ENCODE results near the gene FAM222A.

FAM222A gene

DNA sequence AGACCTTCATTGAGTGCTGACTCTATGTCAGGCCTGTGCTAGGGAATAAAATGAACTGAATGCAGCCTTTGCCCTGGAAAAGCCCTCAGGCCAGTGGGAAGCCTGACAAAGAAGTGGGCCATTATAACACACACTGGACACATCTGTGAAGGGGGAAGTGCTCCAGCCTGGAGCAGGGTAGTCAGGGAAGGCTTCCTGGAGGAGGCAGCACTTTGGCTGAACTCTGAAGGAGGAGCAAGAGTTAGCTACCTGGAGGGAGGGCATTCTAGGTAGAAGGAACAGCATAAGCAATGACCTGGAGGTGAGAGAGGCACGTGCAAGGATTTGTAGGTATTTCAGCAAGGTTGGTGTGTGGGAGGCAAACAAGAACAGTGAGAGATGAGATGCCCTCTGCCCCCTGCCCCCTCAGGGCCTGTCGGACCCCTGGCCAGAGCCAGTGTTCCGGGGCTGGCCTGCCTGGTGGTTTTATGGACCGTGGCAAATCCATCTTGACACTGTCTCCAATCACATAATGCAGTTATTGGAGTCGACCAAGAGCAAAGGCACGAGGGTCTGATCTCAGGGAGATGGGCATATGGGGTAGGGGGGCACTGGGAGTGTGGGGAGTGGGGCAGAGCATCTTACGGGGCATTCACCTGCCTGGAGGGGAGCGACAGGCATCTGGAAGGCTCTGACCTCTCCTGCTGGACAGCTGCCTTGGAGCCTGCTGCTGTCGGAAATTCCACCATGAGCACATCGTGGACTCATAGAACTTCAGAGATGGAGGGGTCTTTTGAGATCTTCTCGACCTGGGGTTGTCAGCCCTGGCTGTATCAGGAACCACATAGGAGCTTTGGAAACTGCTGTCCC lies 2.7 kb upstream of the FAM222A start:
- no peak for DNase-seq (ENCODE audit: low read depth)

DNA sequence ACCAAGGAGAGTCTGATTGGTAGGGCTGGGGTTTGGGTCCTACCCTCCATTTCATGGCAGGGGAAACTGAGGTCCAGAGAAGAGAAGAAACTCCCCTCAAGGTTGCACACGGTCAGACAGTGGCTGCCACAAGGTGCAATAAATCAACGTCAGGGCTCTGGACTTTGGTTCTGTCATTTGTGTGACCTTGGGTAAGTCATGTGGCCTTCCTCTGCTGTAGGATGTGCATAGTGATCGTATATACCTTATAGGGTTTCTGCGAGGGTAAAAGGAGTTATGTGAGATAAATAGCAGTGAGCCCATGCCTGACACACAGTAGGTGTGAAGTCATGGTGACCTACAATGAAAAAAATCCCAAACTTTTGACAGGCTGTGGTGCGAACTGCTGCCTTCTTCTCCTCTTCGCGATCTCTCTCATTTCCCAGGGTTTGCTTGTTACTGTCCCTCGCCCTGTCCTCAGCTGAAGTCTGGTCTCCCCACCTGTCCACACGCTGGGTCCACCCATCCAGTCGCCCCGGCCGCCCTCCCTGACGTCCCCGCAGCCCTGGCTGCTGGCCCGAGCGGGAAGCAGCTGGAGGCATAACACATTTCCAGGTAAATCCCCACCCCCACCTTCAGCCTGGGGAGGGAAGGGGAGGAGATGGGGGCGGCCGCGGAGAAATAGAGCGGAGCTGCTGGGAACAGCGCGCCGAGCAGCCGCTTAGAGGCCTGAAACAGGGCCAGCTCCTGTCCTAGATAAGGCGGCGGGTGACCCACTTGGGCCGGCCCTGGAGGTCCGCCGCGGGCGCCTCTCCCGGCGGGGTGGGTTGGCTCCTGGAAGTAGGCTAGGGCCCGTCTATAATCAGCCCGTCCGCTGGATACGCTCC lies 1.8 kb upstream of the FAM222A start:
- DNase-seq (ENCODE audit: low read depth), result no peak

DNA sequence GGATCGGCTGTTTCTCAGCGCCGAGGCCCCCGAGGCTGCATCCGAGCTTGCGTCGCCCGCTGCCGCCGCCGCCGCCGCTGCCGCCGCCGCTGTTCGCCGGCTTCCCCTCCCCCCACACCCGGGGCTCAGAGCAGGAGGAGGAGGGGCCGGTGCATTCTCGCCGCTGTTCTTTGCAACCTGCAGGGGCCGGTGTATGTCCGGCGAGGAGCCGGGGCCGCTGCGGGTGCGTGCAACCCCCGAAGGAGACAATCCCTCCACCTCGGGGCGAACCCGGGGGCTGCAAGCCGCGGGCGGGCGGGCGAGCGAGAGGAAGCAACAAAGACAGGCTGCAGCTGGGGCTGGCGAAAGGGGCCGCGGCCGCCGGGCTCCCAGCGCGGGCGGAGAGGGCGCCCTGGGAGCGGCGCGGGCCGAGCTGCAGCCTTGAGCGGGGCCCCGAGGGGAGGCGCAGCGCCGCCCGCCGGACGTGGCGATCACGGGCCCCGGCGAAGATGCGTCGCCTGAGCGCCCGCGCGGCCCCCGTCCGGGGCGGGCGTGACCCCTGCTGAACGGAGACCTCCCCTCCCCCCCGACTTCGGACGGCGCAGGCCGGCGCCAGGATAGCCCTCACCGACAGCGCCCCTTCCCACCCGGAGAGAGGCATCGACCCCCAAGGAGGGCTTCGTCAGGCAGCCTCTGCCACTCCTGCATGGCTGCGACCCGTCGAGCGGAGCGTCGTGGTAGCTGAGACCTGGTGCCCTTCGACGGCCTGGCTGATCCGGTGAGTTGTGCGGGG lies 702 bp downstream of the FAM222A start:
- DNase-seq (ENCODE audit: low read depth), result no peak

DNA sequence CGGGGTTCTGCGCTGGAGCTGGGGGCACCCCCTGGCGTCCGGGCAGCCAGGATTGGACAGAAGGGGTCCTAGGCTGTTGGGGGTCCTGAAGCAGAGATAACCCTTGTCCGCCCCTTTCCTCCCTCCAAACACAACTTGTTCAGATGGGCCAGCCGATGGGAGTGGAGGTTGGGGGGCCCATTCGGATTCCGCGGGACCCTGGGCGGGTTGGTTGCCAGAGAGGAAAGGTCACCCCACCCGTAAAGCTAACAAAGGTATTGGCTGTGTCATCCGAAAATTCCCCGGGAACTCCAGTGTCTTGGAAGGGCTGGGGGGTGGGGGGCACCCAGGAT lies 1.3 kb downstream of the FAM222A start:
- no peak for DNase-seq (ENCODE audit: low read depth)

DNA sequence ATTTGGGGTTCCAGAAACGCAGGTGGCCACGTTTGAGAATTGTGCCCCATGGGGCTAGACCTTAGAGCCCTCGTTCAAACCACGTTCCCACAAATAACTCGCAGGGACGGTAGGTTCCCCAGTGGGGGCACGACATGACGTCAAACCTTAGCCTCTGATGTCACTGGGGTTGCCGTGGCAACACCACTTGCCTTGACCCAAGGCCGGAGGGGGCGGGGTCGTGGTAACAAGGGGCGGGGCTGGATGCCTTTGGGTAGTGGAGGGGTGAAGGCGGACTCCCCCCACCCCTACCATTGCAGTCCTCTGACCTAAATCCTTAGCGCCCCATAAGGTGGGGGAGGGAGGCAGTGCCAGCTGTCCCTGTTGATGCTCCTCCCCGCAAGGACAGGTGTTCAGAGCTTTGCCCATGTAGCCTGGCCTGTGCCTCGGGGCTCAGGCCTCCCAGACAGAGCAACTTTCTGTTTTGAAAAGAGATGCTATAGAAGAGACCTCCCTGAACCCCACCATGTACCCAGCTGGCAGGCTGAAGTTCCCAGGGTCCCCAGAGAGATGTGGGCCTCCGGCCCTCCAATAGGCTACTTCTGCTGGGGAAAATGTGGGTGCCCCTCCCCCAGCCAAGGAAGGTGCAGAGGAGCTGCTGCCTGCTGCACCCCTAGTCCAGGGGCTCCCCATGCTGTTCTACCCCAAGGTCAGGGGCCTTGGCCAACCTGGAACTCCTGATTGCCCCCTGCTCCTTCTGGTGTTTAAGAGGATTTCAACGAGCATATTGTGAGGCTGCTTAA lies 1.9 kb downstream of the FAM222A start:
- DNase-seq (ENCODE audit: low read depth), result no peak

DNA sequence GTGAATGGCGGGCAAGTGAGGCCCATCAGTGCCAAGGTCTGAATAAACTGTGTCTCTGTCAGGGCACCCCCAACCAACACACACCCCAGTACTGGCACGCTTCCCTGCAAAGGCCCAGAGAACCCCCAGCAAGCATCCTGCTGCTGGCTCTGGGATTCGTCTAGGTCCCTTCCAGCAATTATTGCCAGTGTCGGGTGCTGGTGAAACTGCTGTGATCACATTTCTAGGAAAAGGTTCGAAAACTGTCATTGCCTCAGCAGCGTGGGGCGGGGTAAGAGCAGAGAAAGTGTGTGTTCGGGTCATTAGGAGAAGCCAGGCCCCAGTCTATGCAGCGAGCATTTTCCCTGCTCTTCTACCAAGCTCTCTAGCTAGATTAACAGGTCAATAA lies 2.5 kb downstream of the FAM222A start:
- DNase-seq (ENCODE audit: low read depth), result no peak

DNA sequence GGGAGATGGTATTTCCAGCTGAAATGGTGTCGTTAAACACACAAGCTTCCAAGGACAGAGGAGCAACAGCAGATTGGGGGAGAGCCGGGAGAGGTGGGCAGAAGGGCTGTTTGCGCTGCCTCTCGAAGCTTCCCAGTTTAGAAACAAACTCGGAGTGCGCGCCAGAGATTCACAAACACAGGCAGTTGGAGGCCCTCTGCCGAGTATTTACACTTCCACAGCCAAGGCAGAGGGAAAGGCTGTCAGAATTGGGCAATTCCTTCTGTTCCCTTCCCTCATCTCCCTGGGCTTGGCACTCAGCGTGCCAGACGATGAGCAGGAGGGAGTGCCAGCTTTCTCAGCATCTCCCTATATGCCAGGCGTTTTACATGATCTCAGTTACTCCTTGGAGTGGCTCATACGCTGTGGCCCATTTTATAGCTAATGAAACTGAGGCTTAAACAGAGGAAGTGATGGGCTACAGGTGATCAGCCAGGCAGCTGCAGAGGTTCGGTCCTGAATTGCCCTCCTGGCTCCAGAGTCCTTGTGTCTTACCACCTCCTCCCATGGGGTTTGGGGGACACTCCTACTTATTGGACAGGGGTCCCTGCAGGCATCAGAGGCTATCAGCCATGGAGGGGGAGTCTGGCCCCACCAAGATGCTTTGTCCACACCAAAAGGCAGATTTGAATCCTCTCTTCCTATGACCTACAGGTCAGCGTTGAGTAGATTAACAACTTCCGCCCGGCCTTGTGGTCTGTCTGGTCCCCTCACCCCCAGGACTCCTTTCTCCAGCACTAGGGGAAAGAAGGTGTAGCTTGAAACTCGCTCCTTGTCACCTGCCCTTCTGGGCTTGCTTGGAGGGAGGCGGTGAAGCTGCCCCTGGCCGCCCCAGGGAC lies 3.1 kb downstream of the FAM222A start:
- DNase-seq (ENCODE audit: low read depth), result no peak

DNA sequence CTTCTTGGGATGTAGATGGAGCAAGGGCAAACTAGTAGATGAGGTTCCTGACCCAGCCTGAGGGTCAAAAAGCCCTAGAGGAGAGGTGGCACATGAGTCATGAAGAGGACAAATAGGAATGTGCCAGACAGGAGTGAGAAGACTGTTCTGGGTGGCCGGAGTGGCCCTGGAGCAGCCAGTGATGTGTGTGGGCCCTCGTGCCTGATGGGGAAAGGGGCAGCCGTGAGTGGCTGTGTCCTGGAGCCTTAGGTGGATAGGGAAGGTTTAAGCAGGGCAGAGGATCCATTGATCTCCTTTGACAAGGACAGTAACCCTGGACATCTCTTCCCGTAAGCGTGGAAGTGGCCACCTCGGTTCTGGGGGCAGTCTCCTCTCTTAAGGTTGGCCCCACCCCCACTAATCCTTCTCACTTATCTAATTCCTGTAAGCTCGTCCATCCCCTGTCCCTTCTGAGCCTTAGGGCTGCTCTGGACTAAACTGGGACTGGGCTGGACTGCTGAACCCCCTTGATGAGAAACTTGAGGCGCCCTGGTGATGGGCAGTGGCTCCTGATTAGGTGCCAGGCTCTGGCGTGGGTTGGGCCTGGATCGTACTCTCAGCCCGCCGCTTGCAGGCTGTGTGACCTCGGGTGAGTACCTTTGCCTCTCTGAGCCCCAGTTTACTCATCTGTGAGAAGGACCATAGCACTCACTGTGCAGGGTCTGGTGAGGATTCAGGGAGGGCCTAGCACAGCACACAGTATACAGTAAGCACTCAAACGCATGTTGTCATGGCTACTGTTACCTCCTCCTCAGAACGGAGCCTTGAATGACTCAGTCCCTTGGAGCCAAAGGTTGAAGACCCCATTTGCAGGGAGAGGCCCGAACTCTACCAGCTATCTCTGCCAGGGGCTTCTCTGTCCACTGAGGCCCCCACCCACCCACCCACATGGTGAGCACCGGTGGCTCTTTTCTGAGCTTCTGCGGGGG lies 4.0 kb downstream of the FAM222A start:
- DNase-seq (ENCODE audit: low read depth), result no peak

DNA sequence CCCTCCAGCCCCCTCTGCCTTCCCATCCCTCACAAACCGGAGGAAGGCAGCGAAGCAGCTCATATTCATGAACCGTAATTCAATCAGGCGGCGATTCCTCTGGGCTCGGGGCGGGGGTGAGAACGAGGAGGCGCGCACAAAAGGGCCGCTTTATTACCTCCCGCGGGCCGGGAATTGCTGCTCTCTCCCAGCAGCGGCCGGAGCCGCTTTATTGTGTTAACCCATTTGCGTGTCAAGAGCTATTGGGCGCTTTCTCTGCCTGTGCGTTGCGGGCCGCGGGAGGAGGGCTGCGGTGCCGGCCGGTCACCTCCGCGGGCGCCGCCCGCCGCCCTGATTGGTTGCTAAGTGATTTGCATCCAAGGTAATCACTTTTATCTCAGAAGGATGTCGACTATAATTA lies 4.8 kb downstream of the FAM222A start:
- no peak for DNase-seq (ENCODE audit: low read depth)

DNA sequence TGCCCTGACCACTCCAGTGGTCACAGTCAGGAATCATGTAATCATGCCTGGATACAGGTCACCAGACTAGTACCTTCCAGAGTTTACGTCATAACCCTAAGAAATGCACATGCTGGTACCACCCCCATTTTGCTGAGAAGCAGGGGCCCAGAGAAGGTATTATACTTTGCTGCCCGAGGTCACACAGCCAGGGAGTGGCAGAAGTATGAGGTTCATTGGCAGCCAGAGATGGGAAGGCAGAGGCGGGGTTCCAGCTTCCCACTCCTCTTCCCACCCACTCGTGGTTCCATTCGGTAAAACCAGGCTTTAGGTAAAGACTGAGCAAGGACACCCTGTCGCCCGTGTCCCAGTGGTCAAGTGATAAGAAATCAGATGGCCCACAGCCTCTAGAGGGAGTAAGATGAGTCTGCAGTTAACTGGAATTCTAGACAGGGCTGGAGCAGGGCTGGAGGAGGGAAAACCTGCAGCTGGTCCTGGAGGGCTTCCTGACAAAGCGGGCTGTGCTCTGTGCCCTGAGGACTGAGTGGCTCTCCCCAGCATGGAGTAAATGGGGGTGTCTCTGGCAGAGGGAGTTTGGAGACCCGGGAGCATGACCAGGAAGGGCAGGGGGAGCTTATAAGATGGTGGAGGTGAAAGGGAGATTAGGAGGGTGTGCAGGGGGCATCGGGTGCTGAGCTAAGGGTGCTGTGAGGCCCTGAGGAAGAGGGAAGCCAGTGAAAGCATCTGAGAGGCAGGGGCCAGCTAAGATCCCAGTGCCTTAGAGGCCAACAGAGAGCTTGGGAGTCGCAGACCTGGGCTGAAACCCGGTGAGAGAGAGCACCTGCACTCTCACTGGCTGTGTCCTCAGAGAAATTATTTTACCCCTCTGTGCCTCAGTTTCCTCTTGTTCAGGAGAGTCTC lies 5.7 kb downstream of the FAM222A start:
- no peak for DNase-seq (ENCODE audit: low read depth)

DNA sequence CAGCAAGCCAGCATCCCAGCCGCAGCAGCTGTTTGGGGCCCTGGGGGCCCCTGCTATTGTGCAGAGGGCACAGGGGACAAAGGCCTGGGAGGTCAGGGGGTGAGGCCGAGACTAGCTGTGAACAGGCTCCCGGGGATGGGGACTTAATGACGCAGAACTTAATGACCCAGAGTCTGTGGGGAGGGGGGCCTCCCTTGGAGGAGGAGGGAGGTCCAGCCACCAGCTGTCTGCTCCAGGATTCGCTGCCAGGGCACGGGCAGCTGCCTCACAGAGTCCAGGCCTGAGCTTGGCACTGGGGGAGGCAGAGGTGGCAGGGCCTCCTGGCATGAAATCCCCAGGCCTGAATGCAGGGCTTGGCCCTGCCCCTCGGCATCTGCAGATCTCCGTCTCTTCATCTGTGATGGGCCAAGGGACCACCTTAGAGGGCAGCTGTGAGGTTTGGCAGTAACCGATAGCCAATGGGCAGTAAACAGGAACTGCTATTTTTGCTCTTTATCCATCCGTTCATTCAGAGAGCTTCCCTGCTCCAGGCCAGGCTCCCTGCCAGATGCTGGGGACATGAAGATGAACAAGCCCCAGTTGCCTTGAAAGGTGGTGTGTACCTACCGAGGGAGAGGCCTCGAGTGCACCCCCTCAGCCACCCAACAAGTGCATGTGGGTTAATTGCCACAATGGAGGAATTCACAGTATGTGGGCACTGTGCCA lies 6.7 kb downstream of the FAM222A start:
- DNase-seq (ENCODE audit: low read depth), result no peak

DNA sequence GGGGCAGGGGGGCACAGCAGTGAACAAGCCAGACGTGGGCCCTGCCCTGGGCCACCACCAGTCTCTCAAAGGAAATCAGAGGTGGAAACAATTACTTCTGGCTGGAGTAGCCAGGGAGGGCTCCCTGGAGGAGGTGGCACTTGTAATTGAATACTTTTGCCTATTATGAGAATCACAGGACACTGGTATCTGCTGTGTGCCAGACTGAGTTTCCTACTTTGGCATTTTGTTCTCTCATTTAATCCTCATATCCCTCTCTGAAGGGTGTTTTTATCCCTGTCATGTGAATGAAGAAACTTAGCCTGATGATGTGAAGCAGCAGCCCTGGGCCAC lies 7.2 kb downstream of the FAM222A start:
- DNase-seq (ENCODE audit: low read depth), result no peak

DNA sequence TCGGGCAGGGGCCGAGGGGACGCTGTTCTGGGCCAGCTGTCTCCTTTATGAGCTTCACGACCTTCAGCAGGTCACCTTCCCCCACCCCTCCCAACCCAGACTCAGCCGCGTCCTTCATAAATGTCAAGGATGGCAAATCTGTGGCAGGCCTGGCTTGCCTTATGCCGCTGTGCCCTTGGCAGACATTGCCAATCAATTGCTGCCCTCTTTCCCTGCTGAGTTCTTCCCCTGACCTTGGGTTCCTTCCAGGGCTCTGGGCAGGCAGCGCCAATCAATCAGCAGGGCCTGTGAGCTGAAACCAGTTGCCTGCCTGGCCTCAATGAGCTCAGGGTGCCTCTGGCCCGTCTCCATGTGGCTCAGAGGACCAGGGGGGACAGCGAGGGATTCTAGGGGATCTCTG lies 7.7 kb downstream of the FAM222A start:
- no peak for DNase-seq (ENCODE audit: low read depth)

DNA sequence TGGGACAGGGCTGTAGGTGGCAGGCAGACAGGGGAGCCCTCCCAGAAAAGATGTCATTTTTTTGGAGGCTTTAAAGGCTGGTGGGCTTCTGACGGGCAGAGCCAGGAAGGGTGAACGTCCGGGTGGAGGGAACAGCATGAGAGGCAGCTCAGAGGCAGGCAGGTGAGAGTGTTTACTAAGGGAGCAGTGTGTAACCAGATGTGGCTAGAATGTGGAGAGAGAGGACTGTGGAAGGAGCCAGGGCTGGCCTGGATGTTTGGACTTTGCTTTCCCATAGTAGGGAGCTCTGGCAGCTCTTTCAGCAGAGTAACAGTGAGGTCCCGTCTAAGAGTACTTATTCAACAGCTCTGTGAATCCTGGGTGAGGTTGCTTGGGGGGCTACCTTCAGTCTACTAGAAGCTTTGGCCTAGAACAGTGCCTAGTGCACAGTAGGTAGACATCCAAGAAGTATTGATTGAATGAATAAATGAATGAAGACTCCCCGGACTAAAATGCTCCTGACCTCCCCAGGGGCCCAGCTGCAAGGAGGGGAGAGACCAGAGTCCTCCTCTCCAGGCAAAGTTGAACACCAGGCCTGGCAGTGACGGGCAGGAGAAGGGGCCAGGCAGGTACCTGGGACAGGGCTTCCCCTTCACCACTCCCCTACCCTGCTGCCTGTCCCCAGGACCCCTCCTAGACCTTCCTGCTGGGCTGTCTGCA lies 8.5 kb downstream of the FAM222A start:
- no peak for DNase-seq (ENCODE audit: low read depth)

DNA sequence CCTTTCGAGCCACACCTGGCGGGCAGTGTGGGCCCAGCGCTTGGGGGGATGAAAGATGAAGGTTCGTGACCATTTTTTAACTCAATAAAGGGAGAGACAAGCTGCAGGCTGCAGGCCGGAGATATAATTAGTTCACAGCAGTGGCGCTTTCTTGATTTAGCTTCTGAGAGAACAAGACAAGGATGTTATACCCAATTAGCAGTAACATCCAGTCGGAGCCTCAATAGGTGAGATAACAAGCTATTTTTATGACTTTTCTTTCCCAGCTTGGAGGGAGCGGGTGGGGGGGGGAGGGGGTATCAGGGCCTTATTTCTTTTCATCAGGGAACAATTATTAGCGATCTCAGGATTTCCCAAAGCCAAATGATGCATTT lies 9.1 kb downstream of the FAM222A start:
- no peak for DNase-seq (ENCODE audit: low read depth)

DNA sequence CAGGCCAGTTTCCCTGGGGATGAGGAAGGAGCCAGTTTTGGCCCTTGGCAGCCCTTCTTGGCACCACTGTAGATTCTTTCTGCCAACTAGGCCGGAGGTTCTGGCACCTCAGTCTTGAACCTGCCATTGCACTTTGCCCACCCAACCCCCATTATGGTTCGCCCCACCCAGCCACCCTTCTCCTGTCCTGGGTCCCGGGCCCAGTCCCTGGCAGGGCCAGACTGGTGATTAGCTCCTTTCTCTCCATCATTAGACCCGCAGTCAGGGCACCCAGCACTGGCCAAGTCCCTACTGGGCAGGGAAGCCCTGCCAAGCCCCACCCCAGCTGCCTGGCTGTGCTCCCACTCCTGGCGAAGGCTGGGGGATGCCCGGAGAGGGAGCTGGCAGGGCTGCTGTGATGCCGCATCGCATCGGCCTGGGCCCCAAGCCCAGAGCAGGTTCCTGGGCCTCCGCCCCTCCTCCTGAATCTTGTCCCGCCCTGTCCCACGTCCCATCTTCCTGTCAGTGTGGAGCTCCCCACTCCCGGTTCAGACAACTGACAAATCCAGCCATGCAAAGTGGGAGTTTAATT lies 9.8 kb downstream of the FAM222A start:
- DNase-seq (ENCODE audit: low read depth), result no peak

DNA sequence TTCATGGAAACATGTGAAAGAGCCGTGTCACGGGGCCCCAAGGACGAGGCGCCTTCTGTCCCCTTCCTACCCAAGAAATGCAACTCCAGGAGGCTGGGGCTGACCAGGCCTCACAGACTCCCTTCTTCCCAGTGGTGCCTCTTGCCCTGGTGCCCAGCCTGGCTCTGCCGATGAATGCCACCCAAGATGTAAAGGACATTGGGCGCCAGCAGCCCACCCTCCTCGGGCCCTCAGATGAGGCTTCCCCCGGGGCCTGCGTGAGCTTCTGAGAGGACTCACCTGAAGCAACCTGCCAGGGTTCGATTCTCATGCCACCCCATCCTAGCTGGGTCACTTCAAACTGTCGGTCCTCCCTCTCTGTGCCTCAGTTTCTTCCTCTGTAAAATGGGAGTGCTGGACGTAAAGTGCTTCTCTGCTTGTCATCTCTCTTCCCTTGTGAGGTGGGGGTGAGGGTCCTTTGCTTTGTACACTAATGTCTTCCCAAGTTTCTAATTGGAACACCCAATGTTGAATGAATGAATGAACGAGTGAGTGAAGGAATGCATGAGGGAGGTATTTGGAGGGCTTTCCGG lies 10.8 kb downstream of the FAM222A start:
- no peak for DNase-seq (ENCODE audit: low read depth)
